ENCODE measurements around the gene SLC35E1.
"Not testable (repeated sequence)": the region's sequence is repeated elsewhere in the genome, so short reads cannot be mapped to it uniquely, and the experiment has no call there.

The SLC35E1 gene

DNA sequence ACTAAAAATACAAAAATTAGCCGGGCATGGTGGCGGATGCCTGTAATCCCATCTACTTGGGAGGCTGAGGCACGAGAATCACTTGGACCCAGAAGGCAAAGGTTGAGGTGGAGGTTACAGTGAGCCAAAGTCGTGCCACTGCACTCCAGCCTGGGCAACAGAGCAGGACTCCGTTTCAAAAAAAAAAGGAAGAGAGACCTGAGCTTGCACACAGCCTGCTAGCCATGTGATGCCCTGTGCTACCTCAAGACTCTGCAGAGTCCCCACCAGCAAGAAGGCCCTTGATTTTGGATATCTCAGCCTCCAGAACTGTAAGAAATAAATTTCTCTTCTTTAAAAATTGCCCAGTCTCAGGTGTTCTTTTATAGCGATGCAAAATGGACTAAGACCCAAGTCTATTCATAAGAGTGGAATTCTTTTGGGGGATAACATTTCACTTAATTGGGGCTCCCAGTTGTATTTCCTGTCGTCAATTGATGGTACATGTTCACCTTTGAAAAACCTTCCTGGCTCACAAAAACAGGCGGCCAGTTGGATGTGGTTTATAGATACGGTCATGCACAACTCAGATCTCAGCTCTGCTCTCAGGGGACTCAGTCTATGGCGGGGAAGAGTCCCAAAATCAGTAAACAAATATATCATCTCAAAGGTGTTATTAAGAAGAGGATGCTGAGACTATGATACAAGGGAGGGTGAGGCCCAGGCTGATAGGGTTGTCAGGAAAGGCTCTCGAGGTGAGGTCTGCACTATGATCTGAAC lies 27.6 kb downstream of the SLC35E1 start:
- no peak for DNase-seq (ENCODE audit: low read depth, low spot score)

DNA sequence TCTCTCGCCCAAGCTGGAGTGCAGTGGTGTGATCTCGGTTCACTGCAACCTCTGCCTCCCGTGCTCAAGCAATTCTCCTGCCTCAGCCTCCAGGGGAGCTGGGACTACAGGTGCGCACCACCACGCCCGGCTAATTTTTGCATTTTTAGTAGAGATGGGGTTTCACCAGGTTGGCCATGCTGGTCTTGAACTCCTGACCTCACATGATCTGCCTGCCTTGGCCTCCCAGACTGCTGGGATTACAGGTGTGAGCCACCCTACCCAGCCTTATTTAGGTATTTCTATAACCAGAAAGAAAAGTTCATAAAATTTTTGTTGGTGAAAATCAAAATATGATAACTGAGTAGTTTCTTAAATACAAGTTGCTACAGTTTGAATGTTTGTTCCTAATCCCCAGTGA lies 28.5 kb downstream of the SLC35E1 start:
- DNase-seq (ENCODE audit: low read depth, low spot score), result not testable (repeated sequence)

- DNase-seq (ENCODE audit: low read depth, low spot score), result no peak
Measured at GRCh38 chr19:16542910-16543472, 29.2 kb downstream of the SLC35E1 start.

GRCh38 chr19:16542045-16542909 lies 29.9 kb downstream of the SLC35E1 start, which contains the start of gene CHERP:
Gene CHERP, minus strand, starts transcription at chr19:16542437. Its CDS starts 59 bp downstream, at chr19:16542378.
- peak; percentile 70 for DNase-seq (ENCODE audit: low read depth, low spot score)

DNA sequence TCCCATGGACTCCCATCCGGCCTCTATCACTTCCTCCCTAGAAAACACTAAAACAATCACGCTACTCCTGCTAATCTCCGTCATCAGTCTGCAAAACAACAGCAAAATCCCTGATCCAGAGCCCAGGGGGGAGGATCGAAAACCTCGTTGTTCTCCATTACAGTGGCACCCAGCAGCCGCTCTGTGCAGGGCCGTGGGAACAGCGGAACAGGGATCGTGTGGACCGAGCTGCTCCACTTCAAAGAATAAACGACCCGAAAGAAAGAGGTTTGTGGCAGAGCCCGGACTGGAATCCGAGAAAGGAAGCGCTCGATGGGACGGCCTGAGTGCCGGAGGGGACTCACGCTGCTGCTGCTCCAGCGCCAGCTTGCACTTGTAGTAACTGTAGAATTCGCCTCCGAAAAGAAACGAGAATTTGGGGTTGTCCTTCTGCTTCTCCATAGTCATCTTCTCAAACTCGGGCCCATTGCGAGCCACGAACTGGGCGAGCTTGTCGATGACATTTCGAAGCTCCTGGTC lies 30.6 kb downstream of the SLC35E1 start:
- no peak for DNase-seq (ENCODE audit: low read depth, low spot score)

DNA sequence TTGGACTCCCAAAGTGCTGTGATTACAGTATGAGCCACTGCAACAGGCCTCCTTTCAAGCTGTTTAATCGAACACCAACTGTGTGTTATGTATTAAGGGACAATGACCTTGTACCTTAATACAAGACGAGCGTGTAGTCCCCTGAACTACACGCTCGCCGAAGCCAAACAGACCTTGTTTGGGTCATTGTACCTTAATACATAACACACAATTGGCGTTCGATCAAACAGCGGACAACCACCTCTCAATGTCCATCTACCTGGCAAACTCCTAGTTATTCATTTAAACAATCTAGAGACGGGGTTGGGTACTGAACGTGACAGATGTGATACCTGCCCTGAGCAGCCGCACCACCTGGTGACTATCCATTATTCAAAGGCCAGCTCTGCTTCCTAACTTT lies 31.3 kb downstream of the SLC35E1 start:
- no peak for DNase-seq (ENCODE audit: low read depth, low spot score)

DNA sequence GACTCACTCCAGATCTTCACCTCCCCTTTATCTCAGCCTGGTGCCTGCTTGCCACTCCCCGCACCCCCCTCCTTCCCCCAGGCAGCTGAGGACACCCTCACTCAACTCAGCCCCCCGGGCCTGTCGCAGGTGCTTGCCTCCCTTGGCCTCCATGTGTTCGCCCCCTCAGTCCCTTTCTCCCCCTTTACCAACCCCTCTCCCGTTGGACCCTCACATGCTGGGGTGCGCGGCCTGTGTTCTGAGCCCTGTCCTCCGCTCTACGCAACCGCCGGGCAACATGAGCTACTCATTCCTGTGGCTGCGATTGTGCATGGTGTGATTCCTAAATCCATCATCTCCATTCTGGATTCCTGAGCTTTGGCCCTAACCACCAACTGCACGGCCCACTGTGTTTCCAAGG lies 35.1 kb downstream of the SLC35E1 start:
- no peak for DNase-seq (ENCODE audit: low read depth, low spot score)

DNA sequence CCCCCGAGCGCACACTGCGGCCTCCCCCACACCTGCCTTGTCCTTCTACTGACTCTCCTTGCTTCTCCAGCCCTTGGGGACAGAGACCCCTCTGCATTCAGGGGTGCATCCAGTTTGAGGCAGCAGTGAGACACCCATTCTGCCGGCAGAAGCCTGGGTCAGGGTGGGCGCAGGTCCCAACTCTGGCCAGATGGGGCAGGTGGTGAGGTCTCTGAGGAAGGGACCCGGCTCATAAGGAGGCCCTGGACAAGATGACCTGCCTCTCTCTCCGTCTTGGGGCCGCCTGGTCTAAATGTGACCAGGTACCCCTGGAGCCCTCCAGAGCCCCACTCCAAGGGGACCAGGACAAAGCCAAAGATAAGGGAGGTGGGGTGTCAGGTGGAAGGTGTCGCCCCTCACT lies 36.1 kb downstream of the SLC35E1 start:
- no peak for DNase-seq (ENCODE audit: low read depth, low spot score)

GRCh38 chr19:16535381-16535780 lies 36.8 kb downstream of the SLC35E1 start:
- DNase-seq (ENCODE audit: low read depth, low spot score), result no peak

GRCh38 chr19:16532440-16533234 lies 39.6 kb downstream of the SLC35E1 start:
- DNase-seq (ENCODE audit: low read depth, low spot score), result no peak

DNA sequence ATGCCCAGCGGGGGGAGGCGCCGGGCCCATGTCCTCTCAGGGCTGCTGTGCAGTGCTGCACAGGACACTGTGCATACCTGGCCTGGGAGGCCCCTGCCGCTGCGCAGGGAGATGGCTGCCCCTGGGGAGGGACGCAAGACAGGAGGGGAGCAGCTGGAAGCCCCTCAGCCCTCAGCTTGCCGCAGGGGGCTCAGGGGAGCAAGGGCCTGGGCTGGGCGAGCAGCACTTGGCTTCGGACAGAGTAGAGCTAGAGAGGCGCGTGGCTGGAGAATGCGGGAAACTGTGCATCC lies 40.9 kb downstream of the SLC35E1 start:
- DNase-seq (ENCODE audit: low read depth, low spot score), result no peak

- DNase-seq (ENCODE audit: low read depth, low spot score), result no peak
Measured at GRCh38 chr19:16530540-16531379, 41.5 kb downstream of the SLC35E1 start.

DNA sequence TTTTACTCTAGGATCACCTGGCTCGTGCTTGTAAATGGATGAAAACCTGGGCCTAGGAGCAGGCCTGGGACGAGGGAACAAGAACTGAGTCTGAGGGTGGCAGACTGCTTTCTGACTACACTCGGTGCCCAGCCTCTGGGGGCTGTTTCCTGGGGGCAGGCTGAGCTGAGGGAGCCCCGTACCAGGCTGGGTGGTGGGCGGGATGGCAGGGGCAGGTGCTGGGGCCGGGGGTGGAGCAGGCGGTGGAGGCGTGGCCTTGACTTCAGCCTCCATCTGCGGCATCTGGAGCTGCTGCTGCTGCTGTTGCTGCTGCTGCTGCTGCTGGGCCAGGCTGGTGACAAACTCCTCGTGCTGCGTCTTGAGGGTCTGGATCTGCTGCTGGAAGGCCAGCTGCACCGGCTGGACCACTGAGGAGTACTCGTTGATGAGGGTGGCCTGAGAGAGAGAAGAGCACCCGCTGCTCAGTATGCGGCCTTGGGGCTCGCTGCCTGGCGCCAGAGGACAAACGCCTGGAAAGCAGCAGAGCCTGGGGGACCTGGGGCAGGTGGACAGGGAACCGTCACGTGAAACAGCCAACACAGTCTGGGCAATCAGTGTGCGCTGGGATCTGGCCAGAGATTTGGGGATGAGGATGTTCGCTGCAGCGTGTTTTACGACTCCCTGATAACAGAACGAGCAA lies 42.6 kb downstream of the SLC35E1 start:
- DNase-seq (ENCODE audit: low read depth, low spot score), result no peak

DNA sequence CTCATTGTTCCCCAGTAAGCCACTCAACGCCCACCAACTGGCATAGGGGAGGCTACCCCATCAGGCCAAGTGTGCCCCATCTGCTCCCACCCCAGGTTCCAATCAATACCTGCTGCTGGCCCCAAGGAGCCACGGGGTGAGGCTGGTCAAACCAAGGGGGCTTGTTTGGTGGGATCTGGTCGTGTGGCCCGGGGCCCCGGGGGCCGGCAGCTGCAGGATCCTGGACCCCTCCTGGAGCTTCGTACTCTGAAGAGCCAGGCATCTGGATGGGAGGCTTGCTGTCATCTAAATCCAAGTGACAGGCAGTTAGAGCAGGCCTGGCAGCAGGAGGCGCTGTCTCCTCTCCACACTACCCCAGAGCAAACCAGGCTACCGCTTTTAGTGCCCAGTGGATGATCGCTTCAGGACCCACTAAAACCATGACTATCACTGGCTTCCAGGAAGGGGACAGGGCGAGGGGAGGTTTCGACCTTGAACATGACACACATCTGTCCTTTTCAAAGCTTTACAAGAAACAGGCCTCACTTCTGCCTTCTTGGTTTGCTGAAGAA lies 44.2 kb downstream of the SLC35E1 start:
- DNase-seq (ENCODE audit: low read depth, low spot score), result no peak

GRCh38 chr19:16527334-16527935 lies 44.8 kb downstream of the SLC35E1 start:
- no peak for DNase-seq (ENCODE audit: low read depth, low spot score)

GRCh38 chr19:16525751-16526481 lies 46.3 kb downstream of the SLC35E1 start:
- DNase-seq (ENCODE audit: low read depth, low spot score), result no peak

DNA sequence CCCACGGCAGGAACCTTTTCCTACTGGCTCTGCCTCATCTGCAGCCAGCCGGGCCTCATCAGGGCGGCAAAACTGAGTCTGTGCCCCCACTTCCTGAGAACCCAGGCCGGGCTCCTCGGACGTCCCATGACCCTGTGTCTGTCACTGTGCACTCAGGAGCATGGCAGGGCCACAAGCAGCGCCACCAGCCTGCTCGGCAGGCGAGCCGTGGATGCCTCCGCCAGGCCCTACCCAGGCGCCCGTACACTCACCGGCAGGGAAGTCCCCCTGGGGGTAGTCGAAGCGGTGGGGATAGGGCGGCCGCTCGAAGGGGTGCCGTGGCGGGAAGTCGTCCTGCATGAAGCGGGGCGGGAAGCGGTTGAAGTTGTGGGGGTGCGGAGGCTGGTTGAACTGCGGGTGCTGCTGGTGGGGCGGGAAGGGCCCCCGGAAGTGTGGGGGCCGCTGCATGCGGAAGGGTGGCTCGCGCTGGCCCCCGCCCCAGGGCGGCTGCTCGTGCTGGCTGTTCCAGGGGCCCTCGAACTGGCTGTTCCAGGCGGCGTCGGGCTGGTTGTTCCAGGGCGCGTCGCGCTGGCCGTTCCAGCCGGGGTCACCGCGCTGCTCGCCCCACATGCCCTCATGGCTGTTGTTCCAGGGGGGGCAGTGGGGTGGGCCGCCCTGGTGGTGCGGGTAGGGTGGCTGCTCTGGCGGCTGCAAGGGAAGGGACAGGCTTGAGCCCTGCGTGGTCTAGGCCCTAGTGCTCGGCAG lies 47.1 kb downstream of the SLC35E1 start:
- no peak for DNase-seq (ENCODE audit: low read depth, low spot score)
